ENCODE measurements around the gene PEX5L. TPM values are rescaled to one million over a fixed set of nuclear protein-coding genes. Genes with fewer than 3 reads are reported as not detected.

PEX5L gene
- polyA plus RNA-seq, 1 donor from 2014 or later = 1.0 TPM

GRCh38 chr3:179884136-179884535 lies 152.6 kb downstream of the PEX5L start:
- no peaks in the 10 kb centered on the region for H3K9me2 ChIP-seq (ENCODE audit: insufficient read depth, low read length)
- no peaks in the 10 kb centered on the region for H3K27me3 ChIP-seq (ENCODE audit: insufficient read depth, low read depth, low read length)
- H3K9ac ChIP-seq (ENCODE audit: low read length) = no peak overlapping the region
- no peaks in the 10 kb centered on the region for H3K36me3 ChIP-seq (ENCODE audit: insufficient read depth, low read length)
- no peaks in the 10 kb centered on the region for H4K20me1 ChIP-seq (ENCODE audit: insufficient read depth)
- H3K4me2 ChIP-seq (ENCODE audit: low read length) = no peak overlapping the region
- no peaks in the 10 kb centered on the region for H3K79me2 ChIP-seq (replicated peaks; ENCODE audit: insufficient read depth, low read length)
- no peak overlapping the region for H2AFZ ChIP-seq (ENCODE audit: low read depth, low read length)
- TF ChIP-seq, protein P1, sequence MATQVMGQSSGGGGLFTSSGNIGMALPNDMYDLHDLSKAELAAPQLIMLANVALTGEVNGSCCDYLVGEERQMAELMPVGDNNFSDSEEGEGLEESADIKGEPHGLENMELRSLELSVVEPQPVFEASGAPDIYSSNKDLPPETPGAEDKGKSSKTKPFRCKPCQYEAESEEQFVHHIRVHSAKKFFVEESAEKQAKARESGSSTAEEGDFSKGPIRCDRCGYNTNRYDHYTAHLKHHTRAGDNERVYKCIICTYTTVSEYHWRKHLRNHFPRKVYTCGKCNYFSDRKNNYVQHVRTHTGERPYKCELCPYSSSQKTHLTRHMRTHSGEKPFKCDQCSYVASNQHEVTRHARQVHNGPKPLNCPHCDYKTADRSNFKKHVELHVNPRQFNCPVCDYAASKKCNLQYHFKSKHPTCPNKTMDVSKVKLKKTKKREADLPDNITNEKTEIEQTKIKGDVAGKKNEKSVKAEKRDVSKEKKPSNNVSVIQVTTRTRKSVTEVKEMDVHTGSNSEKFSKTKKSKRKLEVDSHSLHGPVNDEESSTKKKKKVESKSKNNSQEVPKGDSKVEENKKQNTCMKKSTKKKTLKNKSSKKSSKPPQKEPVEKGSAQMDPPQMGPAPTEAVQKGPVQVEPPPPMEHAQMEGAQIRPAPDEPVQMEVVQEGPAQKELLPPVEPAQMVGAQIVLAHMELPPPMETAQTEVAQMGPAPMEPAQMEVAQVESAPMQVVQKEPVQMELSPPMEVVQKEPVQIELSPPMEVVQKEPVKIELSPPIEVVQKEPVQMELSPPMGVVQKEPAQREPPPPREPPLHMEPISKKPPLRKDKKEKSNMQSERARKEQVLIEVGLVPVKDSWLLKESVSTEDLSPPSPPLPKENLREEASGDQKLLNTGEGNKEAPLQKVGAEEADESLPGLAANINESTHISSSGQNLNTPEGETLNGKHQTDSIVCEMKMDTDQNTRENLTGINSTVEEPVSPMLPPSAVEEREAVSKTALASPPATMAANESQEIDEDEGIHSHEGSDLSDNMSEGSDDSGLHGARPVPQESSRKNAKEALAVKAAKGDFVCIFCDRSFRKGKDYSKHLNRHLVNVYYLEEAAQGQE (IDR thresholded peaks at IDR 0.05; ENCODE audit: borderline replicate concordance) = no peak
- no peak for TF ChIP-seq SMC3 (conservative IDR thresholded peaks at IDR 0.05; ENCODE audit: poor library complexity)
- TF ChIP-seq TAF1 (IDR thresholded peaks at IDR 0.05; ENCODE audit: low read depth) = no peak
- TF ChIP-seq, protein P2, sequence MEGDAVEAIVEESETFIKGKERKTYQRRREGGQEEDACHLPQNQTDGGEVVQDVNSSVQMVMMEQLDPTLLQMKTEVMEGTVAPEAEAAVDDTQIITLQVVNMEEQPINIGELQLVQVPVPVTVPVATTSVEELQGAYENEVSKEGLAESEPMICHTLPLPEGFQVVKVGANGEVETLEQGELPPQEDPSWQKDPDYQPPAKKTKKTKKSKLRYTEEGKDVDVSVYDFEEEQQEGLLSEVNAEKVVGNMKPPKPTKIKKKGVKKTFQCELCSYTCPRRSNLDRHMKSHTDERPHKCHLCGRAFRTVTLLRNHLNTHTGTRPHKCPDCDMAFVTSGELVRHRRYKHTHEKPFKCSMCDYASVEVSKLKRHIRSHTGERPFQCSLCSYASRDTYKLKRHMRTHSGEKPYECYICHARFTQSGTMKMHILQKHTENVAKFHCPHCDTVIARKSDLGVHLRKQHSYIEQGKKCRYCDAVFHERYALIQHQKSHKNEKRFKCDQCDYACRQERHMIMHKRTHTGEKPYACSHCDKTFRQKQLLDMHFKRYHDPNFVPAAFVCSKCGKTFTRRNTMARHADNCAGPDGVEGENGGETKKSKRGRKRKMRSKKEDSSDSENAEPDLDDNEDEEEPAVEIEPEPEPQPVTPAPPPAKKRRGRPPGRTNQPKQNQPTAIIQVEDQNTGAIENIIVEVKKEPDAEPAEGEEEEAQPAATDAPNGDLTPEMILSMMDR (IDR thresholded peaks at IDR 0.05; ENCODE audit: poor library complexity, severe bottlenecking) = no peak
- TF ChIP-seq EZH2 (IDR thresholded peaks at IDR 0.05; ENCODE audit: borderline replicate concordance, insufficient read depth, low read length, poor library complexity, severe bottlenecking) = no peak
- TF ChIP-seq MXI1 (conservative IDR thresholded peaks at IDR 0.05; ENCODE audit: poor library complexity, severe bottlenecking) = no peak
- no peak for TF ChIP-seq POLR2AphosphoS5 (IDR thresholded peaks at IDR 0.05)
- no peak for TF ChIP-seq EP300 (conservative IDR thresholded peaks at IDR 0.05; ENCODE audit: poor library complexity, severe bottlenecking)
- TF ChIP-seq RAD21 (conservative IDR thresholded peaks at IDR 0.05) = no peak
- H3F3A ChIP-seq (ENCODE audit: insufficient read depth, low read length, poor library complexity, severe bottlenecking) = no peaks in the 10 kb centered on the region
- H3K4me3 ChIP-seq (ENCODE audit: low read length) = no peak overlapping the region
- H3K9me3 ChIP-seq (ENCODE audit: low read length) = no peaks in the 10 kb centered on the region
- no peak overlapping the region for H3K27ac ChIP-seq (ENCODE audit: low read length)

GRCh38 chr3:179882292-179882691 lies 154.4 kb downstream of the PEX5L start:
- Histone ChIP-seq H3K27me3 (ENCODE audit: insufficient read depth, low read depth, low read length) (no peaks in the 10 kb centered on the region), H3F3A (ENCODE audit: insufficient read depth, low read length, poor library complexity, severe bottlenecking) (no peaks in the 10 kb centered on the region), H3K4me2 (ENCODE audit: low read length) (no peak overlapping the region), H3K79me2 (replicated peaks; ENCODE audit: insufficient read depth, low read length) (no peaks in the 10 kb centered on the region), H3K27ac (ENCODE audit: low read length) (no peak overlapping the region), H3K9me3 (ENCODE audit: low read length) (no peaks in the 10 kb centered on the region), H3K4me3 (ENCODE audit: low read length) (no peak overlapping the region), H3K9me2 (ENCODE audit: insufficient read depth, low read length) (no peaks in the 10 kb centered on the region), H3K9ac (ENCODE audit: low read length) (no peak overlapping the region), H3K36me3 (ENCODE audit: insufficient read depth, low read length) (no peaks in the 10 kb centered on the region), H4K20me1 (ENCODE audit: insufficient read depth) (no peaks in the 10 kb centered on the region), H2AFZ (ENCODE audit: low read depth, low read length) (no peak overlapping the region)
- TF ChIP-seq SMC3 (conservative IDR thresholded peaks at IDR 0.05; ENCODE audit: poor library complexity) (no peak), EP300 (conservative IDR thresholded peaks at IDR 0.05; ENCODE audit: poor library complexity, severe bottlenecking) (no peak), TAF1 (IDR thresholded peaks at IDR 0.05; ENCODE audit: low read depth) (no peak), RAD21 (conservative IDR thresholded peaks at IDR 0.05) (no peak)
- TF ChIP-seq, protein P1 (IDR thresholded peaks at IDR 0.05; ENCODE audit: borderline replicate concordance) = no peak
